MM.1S (cell line): ENCODE measurements around the gene APBB3.

Experiments used
- DNase-seq: peaks from one replicate; pipeline ENCODE4 v3.0.0-alpha.2; 2015
- H2AFZ ChIP-seq: fragments of 300-600 bp; sonication (generic); 2 replicates; pipeline ENCODE4 v1.6.0; 2016; ENCODE audit warnings: antibody characterized with exemption, low read length
- H3F3A ChIP-seq: fragments of 300-600 bp; sonication (generic); 2 replicates; pipeline ENCODE4 v1.6.1; 2016; ENCODE audit warnings: mild to moderate bottlenecking, antibody characterized with exemption, low read length, moderate library complexity, mixed read lengths; ENCODE audit not compliant: insufficient read depth
- H3K27ac ChIP-seq: fragments of 300-600 bp; sonication (generic); 2 replicates; pipeline ENCODE4 v1.5.1; 2016; ENCODE audit warnings: mild to moderate bottlenecking, low read length
- H3K27me3 ChIP-seq: fragments of 300-600 bp; sonication (generic); replicated peaks from 2 replicates; pipeline ENCODE4 v1.6.0; 2016; ENCODE audit warnings: low read length; ENCODE audit not compliant: insufficient read depth
- H3K36me3 ChIP-seq: fragments of 300-600 bp; sonication (generic); replicated peaks from 2 replicates; pipeline ENCODE4 v1.6.1; 2016; ENCODE audit warnings: mild to moderate bottlenecking, low read length, mixed read lengths; ENCODE audit not compliant: insufficient read depth
- H3K4me1 ChIP-seq: fragments of 300-600 bp; sonication (generic); 2 replicates; pipeline ENCODE4 v1.6.1; 2016; ENCODE audit warnings: low read length, mixed read lengths
- H3K4me2 ChIP-seq: fragments of 300-600 bp; sonication (generic); 2 replicates; pipeline ENCODE4 v1.6.0; 2016; ENCODE audit warnings: low read depth, low read length
- H3K4me3 ChIP-seq: fragments of 300-600 bp; sonication (generic); 2 replicates; pipeline ENCODE4 v1.5.1; 2016; ENCODE audit warnings: low read length, mixed read lengths
- H3K79me2 ChIP-seq: fragments of 300-600 bp; sonication (generic); 2 replicates; pipeline ENCODE4 v1.6.1; 2016; ENCODE audit warnings: mixed run types, low read length, mixed read lengths
- H3K9ac ChIP-seq: fragments of 300-600 bp; sonication (generic); 2 replicates; pipeline ENCODE4 v1.6.1; 2016; ENCODE audit warnings: low read length, mixed read lengths
- H3K9me2 ChIP-seq: fragments of 300-600 bp; sonication (generic); replicated peaks from 2 replicates; pipeline ENCODE4 v1.6.1; 2016; ENCODE audit warnings: mild to moderate bottlenecking, low read length, mixed read lengths; ENCODE audit not compliant: insufficient read depth
- H3K9me3 ChIP-seq: fragments of 300-600 bp; sonication (generic); replicated peaks from 2 replicates; pipeline ENCODE4 v1.6.1; 2016; ENCODE audit warnings: mild to moderate bottlenecking, low read length, mixed read lengths; ENCODE audit not compliant: insufficient read depth
- H4K20me1 ChIP-seq: fragments of 300-600 bp; sonication (generic); 2 replicates; pipeline ENCODE4 v1.6.1; 2016; ENCODE audit warnings: mild to moderate bottlenecking, low read length, moderate library complexity, mixed read lengths; ENCODE audit not compliant: insufficient read depth
- EZH2 ChIP-seq: fragments of 300-600 bp; sonication (generic); optimal IDR thresholded peaks from 2 replicates; pipeline ENCODE3; 2017; ENCODE audit warnings: low read depth, mild to moderate bottlenecking, antibody characterized with exemption, low read length, mixed read lengths
- EZH2phosphoT487 ChIP-seq: fragments of 300-600 bp; sonication (generic); IDR thresholded peaks from 2 replicates; pipeline ENCODE4 v1.6.1; 2018; ENCODE audit warnings: antibody characterized with exemption, low read length
- TF ChIP-seq, protein P1 (sequence below): fragments of 300-600 bp; sonication (generic); IDR thresholded peaks from 2 replicates; pipeline ENCODE4 v1.5.1; 2016; ENCODE audit warnings: antibody characterized with exemption, low read length, mixed read lengths

Gene APBB3

DNA sequence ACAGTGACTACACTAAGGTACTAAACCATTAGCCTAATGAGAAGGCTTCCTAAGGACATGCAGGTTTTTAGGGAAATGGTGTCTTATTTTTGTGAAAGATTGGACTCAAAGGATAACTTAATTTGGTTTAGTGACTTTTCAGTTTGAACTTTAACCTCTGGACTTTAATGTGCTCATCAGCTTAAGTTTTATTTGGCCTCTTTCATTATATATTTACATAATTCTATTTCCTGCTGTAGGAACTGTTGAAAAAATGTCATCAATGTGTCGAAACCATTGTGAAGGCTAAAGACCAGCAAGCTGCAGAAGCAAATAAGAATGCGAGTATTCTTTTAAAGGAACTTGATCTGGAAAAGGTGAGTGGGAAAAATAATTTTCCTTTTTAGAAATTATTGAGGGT, 51.3 kb downstream of the APBB3 start:
- no peak overlapping the region for H3K9ac ChIP-seq
- TF ChIP-seq, protein P1, sequence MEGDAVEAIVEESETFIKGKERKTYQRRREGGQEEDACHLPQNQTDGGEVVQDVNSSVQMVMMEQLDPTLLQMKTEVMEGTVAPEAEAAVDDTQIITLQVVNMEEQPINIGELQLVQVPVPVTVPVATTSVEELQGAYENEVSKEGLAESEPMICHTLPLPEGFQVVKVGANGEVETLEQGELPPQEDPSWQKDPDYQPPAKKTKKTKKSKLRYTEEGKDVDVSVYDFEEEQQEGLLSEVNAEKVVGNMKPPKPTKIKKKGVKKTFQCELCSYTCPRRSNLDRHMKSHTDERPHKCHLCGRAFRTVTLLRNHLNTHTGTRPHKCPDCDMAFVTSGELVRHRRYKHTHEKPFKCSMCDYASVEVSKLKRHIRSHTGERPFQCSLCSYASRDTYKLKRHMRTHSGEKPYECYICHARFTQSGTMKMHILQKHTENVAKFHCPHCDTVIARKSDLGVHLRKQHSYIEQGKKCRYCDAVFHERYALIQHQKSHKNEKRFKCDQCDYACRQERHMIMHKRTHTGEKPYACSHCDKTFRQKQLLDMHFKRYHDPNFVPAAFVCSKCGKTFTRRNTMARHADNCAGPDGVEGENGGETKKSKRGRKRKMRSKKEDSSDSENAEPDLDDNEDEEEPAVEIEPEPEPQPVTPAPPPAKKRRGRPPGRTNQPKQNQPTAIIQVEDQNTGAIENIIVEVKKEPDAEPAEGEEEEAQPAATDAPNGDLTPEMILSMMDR = no peak
- TF ChIP-seq EZH2 = no peak
- no peak for TF ChIP-seq EZH2phosphoT487
- H3K4me3 ChIP-seq = no peak overlapping the region
- H3K27ac ChIP-seq = no peak overlapping the region
- H3K4me2 ChIP-seq = no peak overlapping the region
- H4K20me1 ChIP-seq = no peaks in the 10 kb centered on the region
- H3F3A ChIP-seq = no peaks in the 10 kb centered on the region
- peaks cover 4% of the 10 kb centered on the region; the same call in 1 of the 2 replicates for H3K36me3 ChIP-seq
- H3K9me3 ChIP-seq = no peaks in the 10 kb centered on the region
- H2AFZ ChIP-seq = no peak overlapping the region
- no peak for DNase-seq
- H3K27me3 ChIP-seq = no peaks in the 10 kb centered on the region
- H3K9me2 ChIP-seq = no peaks in the 10 kb centered on the region
- H3K4me1 ChIP-seq = no peaks in the 10 kb centered on the region
- no peaks in the 10 kb centered on the region for H3K79me2 ChIP-seq

DNA sequence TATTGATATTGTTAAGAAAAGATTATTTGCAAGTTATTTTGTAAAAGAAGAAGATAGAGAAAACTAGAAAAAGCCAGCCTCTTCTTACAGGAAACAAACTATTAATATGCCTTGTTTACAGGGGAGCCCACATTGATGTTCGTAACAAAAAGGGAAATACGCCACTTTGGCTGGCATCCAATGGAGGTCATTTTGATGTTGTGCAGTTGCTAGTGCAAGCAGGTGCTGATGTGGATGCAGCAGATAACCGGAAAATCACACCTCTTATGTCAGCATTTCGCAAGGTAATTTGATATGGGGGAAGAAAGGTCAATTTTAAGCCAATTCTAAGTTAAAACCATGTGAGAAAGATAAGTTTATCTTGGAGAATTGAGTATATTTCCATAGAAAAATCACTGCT, 54.5 kb downstream of the APBB3 start:
- Histone ChIP-seq H4K20me1 (no peaks in the 10 kb centered on the region), H3K36me3 (peaks cover 9% of the 10 kb centered on the region; the same call in 1 of the 2 replicates), H3K9me3 (no peaks in the 10 kb centered on the region), H3F3A (no peaks in the 10 kb centered on the region), H3K9ac (no peak overlapping the region), H3K4me2 (no peak overlapping the region), H3K4me3 (no peak overlapping the region), H3K9me2 (no peaks in the 10 kb centered on the region), H3K79me2 (no peaks in the 10 kb centered on the region), H3K4me1 (no peaks in the 10 kb centered on the region), H3K27ac (no peak overlapping the region), H2AFZ (no peak overlapping the region), H3K27me3 (no peaks in the 10 kb centered on the region)
- no peak for DNase-seq
- TF ChIP-seq, protein P1 = no peak
- TF ChIP-seq EZH2phosphoT487 = no peak
- no peak for TF ChIP-seq EZH2
